Aorta (tissue), 5 donors: ENCODE data around the gene AKAP13. TPM values are rescaled to one million over a fixed set of nuclear protein-coding genes. Genes with fewer than 3 reads are reported as not detected.

Source experiments
- ATAC-seq: fragments of 200-7000 bp; cut with Tn5 transposase; one replicate; pipeline ENCODE4 v1.9.1; 2022; ENCODE audit warnings: moderate library complexity; ENCODE audit not compliant: low FRiP score
- DNase-seq, 2 donors: peaks; one replicate each; pipeline ENCODE4 v3.0.0-alpha.2; 2020
- H3K27ac ChIP-seq, 2 donors: one replicate each; pipeline ENCODE4 v1.5.1; 2013; ENCODE audit warnings: low read length in 2 of 2, mild to moderate bottlenecking in 2 of 2, moderate library complexity in 2 of 2, control low read depth in 1 of 2, inconsistent platforms in 1 of 2, low read depth in 1 of 2
- H3K27me3 ChIP-seq, 2 donors: one replicate each; pipeline ENCODE4 v1.6.1; 2013; ENCODE audit warnings: control low read depth in 1 of 2, low read length in 1 of 2, mild to moderate bottlenecking in 1 of 2, moderate library complexity in 1 of 2; ENCODE audit not compliant: insufficient read depth in 2 of 2, control insufficient read depth in 1 of 2
- H3K36me3 ChIP-seq, 2 donors: one replicate each; pipeline ENCODE4 v1.6.1; 2013; ENCODE audit warnings: control low read depth in 1 of 2, low read length in 1 of 2, mild to moderate bottlenecking in 1 of 2; ENCODE audit not compliant: insufficient read depth in 2 of 2, control insufficient read depth in 1 of 2
- H3K4me1 ChIP-seq, 2 donors: one replicate each; pipeline ENCODE4 v1.6.1; 2013; ENCODE audit warnings: low read length in 2 of 2, control low read depth in 1 of 2, mild to moderate bottlenecking in 1 of 2, moderate library complexity in 1 of 2; ENCODE audit not compliant: insufficient read depth in 2 of 2, control insufficient read depth in 1 of 2
- H3K4me3 ChIP-seq, 2 donors: one replicate each; pipeline ENCODE4 v1.5.1; 2013; ENCODE audit warnings: low read length in 2 of 2, control low read depth in 1 of 2, mild to moderate bottlenecking in 1 of 2
- H3K9me3 ChIP-seq: one replicate; pipeline ENCODE4 v1.6.1; 2013; ENCODE audit warnings: mild to moderate bottlenecking, low read length; ENCODE audit not compliant: control insufficient read depth
- WGBS, 2 donors: extraction: QIAGEN DNeasy Blood & Tissue Kit; methylation state at CpG; one replicate each; pipeline ENCODE4 v1.1.7; 2013; 5-methylcytosine and 5-hydroxymethylcytosine counted together
- intact Hi-C, 2 donors: fragments of 100-400 bp; cut with DNase I; formaldehyde crosslinking; loops; one replicate each; pipeline versions ENCODE4 v1.14.2 to v1.15.0; 2022
- polyA plus RNA-seq, 2 donors: library from polyadenylated mRNA; stranded (reverse); fragments of 200-250 nt; gene quantifications; one replicate each; pipeline ENCODE4 v1.2.3, GENCODE V29; 2013
- total RNA-seq, 2 donors: library from RNA; stranded (reverse); fragmentation: NEBNext Ultra II Directional; extraction: Animal tissue kit (Norgen Biotek cat#: 25700); gene quantifications; one replicate each; pipeline ENCODE4 v1.2.1, GENCODE V29; 2021
- donor health status: healthy with polysubstance abuse.
- donor health status: Bipolar disorder and iron deficiency.
- donor health status: DM: no; HTN: no; CAD: no.
- donor health status: DM: no; HTN: no; CAD: no.
- donor health status: DM: yes; HTN: yes; CAD: no.

The AKAP13 gene
- total and polyA plus RNA-seq, 4 donors = 29.6 to 267 (median 138) TPM

- Histone ChIP-seq H3K36me3 (no peaks in the 10 kb centered on the region), H3K4me1 (peaks cover 2 to 5% of the 10 kb centered on the region in 2 donors), H3K27me3 (no peaks in the 10 kb centered on the region), H3K4me3 (no peak overlapping the region), H3K9me3 (no peaks in the 10 kb centered on the region), H3K27ac (no peak overlapping the region)
- intact Hi-C loops = no loop called here
- 77 to 79% methylated on average over 1 of the region's 1 CpG for WGBS, 2 donors
- peak; percentile 80 for ATAC-seq
- no peak for DNase-seq
Measured at GRCh38 chr15:85545185-85545584, 164.8 kb downstream of the AKAP13 start.

- peak; percentile 64 for ATAC-seq
- no peak overlapping the region for H3K27ac ChIP-seq
- H3K9me3 ChIP-seq = no peaks in the 10 kb centered on the region
- H3K27me3 ChIP-seq = no peaks in the 10 kb centered on the region
- 89 to 90% methylated on average over 3 of the region's 3 CpGs for WGBS, 2 donors
- no peak overlapping the region for H3K4me3 ChIP-seq
- intact Hi-C loops = no loop called here
- H3K36me3 ChIP-seq = no peaks in the 10 kb centered on the region
- H3K4me1 ChIP-seq = peaks cover 0 to 5% of the 10 kb centered on the region in 2 donors
- no peak for DNase-seq
Measured at GRCh38 chr15:85545752-85546151, 165.3 kb downstream of the AKAP13 start.

GRCh38 chr15:85547386-85547785 is 167.0 kb downstream of the AKAP13 start:
- no peak for ATAC-seq
- intact Hi-C loops = no loop called here
- no peak for DNase-seq
- H3K27ac ChIP-seq = no peak overlapping the region
- H3K4me3 ChIP-seq = no peak overlapping the region
- peaks cover 0 to 5% of the 10 kb centered on the region in 2 donors for H3K4me1 ChIP-seq
- H3K27me3 ChIP-seq = no peaks in the 10 kb centered on the region
- H3K9me3 ChIP-seq = no peaks in the 10 kb centered on the region
- whole genome bisulfite sequencing, 2 donors = 13 to 23% methylated on average over 1 of the region's 1 CpG
- H3K36me3 ChIP-seq = no peaks in the 10 kb centered on the region

DNA sequence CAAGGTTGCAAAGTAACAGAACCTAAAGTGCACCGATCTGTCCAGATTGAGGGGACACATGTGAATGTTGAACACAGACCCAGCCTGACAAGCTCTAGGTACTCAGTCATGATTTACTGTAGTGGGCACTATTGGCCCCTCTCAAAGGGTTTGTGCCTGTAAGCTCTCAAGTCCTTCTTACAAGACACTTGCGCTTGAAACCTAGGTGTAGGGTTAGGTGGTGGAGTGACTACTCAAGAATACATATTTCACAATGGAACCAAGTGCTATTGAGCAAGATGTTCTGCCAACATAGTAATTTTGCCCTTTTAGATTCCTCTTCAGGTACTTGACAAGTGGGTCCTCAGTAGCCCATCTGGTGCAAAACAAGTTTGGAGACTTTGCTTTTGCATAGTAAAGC is 169.9 kb downstream of the AKAP13 start:
- H3K36me3 ChIP-seq = no peaks in the 10 kb centered on the region
- no peak overlapping the region for H3K4me3 ChIP-seq
- peaks cover 0 to 2% of the 10 kb centered on the region in 2 donors for H3K4me1 ChIP-seq
- 73 to 98% methylated on average over 2 of the region's 2 CpGs for WGBS, 2 donors
- intact Hi-C loops = no loop called here
- no peak overlapping the region for H3K27ac ChIP-seq
- ATAC-seq (no peak), DNase-seq (no peak)
- H3K9me3 ChIP-seq = no peaks in the 10 kb centered on the region
- H3K27me3 ChIP-seq = no peaks in the 10 kb centered on the region

DNA sequence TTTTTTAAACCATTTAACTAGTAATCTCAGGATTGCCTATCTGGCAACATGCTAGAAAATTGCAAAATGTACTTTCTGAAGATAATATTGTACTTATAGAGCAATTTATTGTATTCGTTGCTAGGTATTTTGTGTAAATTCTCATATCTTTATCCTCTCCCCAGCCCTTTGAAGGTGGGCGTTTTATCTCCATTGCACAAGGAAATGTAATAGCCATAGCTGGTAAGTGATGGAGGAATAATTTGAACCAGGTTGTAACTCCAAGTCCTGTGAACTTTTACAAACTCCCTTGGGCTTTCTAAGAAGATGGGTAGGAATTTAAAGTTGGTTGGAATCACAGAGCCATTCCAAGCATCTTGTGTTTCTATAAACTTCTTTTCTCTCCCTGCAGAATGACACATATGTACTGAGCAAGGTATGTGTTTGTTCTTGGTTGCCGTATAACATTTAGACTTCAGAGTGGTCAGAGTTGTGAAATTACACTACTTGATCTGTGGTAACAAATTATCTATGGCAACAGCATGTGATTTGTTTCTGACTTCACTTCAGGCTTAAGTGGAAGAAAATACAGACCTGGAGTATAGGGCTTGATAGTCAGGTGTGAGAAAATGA is 170.9 kb downstream of the AKAP13 start:
- Histone ChIP-seq H3K27ac (no peak overlapping the region), H3K36me3 (no peaks in the 10 kb centered on the region), H3K9me3 (no peaks in the 10 kb centered on the region), H3K4me3 (no peak overlapping the region), H3K4me1 (peaks cover 0 to 2% of the 10 kb centered on the region in 2 donors), H3K27me3 (no peaks in the 10 kb centered on the region)
- WGBS, 2 donors = 82 to 87% methylated on average over 3 of the region's 3 CpGs
- intact Hi-C loops = no loop called here
- DNase-seq (no peak), ATAC-seq (no peak)

DNA sequence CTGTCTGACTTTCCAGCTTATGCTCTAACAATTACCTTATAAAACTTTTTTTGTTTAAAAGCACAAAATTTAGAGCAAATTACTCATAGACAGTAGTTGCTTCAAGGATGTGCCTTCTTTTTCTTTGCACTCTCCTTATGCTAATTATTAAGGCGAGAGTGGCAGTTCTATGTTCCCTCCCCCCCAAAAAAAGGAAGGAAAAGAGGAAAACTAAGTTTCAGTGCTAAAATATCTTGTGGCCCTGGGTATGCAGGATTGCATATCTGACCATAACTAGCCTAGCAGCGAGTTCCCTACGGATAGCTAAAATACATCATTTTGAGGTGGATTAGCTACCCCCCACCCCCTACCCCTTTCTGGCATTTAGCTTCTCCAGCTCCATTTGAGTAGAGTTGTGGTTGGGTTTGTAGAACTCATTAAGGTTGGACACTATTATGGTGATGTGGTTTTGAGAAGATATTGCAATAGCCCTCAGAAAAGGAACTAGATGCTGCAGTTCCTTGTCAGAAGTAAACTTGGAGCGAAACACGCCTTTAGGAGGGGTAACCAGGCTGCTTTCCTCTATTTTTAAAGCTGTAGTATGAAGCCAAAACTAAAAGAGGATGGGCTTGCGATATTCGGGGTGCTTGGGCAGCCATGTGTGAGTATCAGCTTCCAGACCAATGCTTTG is 174.6 kb downstream of the AKAP13 start:
- no peak overlapping the region for H3K4me3 ChIP-seq
- no peaks in the 10 kb centered on the region for H3K36me3 ChIP-seq
- no peak for DNase-seq
- 90 to 91% methylated on average over 7 of the region's 7 CpGs for WGBS, 2 donors
- H3K27ac ChIP-seq = no peak overlapping the region
- peak; percentile 15 for ATAC-seq
- H3K4me1 ChIP-seq = peaks cover 0 to 3% of the 10 kb centered on the region in 2 donors
- H3K9me3 ChIP-seq = no peaks in the 10 kb centered on the region
- intact Hi-C loops = no loop called here
- no peaks in the 10 kb centered on the region for H3K27me3 ChIP-seq

- WGBS, 2 donors = 94 to 95% methylated on average over 5 of the region's 5 CpGs
- no peak overlapping the region for H3K27ac ChIP-seq
- DNase-seq (no peak), ATAC-seq (no peak)
- intact Hi-C loops = no loop called here
- no peak overlapping the region for H3K4me3 ChIP-seq
- no peaks in the 10 kb centered on the region for H3K27me3 ChIP-seq
- H3K4me1 ChIP-seq = peaks cover 0 to 3% of the 10 kb centered on the region in 2 donors
- no peaks in the 10 kb centered on the region for H3K36me3 ChIP-seq
- no peaks in the 10 kb centered on the region for H3K9me3 ChIP-seq
Measured at GRCh38 chr15:85555875-85556617, 175.6 kb downstream of the AKAP13 start.

- no peaks in the 10 kb centered on the region for H3K27me3 ChIP-seq
- peaks cover 0 to 3% of the 10 kb centered on the region in 2 donors for H3K4me1 ChIP-seq
- no peak for DNase-seq
- no peak overlapping the region for H3K27ac ChIP-seq
- 95 to 97% methylated on average over 2 of the region's 2 CpGs for WGBS, 2 donors
- ATAC-seq = no peak
- no peaks in the 10 kb centered on the region for H3K36me3 ChIP-seq
- no peaks in the 10 kb centered on the region for H3K9me3 ChIP-seq
- intact Hi-C loops = no loop called here
- no peak overlapping the region for H3K4me3 ChIP-seq
Measured at GRCh38 chr15:85556618-85556895, 176.2 kb downstream of the AKAP13 start.

GRCh38 chr15:85557385-85557784 is 177.0 kb downstream of the AKAP13 start:
- Histone ChIP-seq H3K9me3 (no peaks in the 10 kb centered on the region), H3K36me3 (no peaks in the 10 kb centered on the region), H3K27ac (no peak overlapping the region), H3K4me3 (no peak overlapping the region), H3K4me1 (peaks cover 0 to 3% of the 10 kb centered on the region in 2 donors), H3K27me3 (no peaks in the 10 kb centered on the region)
- ATAC-seq (no peak), DNase-seq (no peak)
- intact Hi-C loops = no loop called here
- 85 to 97% methylated on average over 6 of the region's 6 CpGs for WGBS, 2 donors
